CD4-positive, alpha-beta T cell treated with Interleukin-15 for 4 hours (primary cell): ENCODE results near the gene ADAMTS15.
"Not testable (repeated sequence)": the region's sequence is repeated elsewhere in the genome, so short reads cannot be mapped to it uniquely, and the experiment has no call there.

ENCODE experiments used
- DNase-seq: peaks from one replicate; pipeline ENCODE4 v3.0.0-alpha.2; 2020; ENCODE audit warnings: low spot score

The ADAMTS15 gene

GRCh38 chr11:130437848-130438247 lies 10.6 kb upstream of the ADAMTS15 start:
- DNase-seq: no peak

- DNase-seq: not testable (repeated sequence)
Measured at GRCh38 chr11:130438401-130439159, 9.9 kb upstream of the ADAMTS15 start.

- DNase-seq: no peak
Measured at GRCh38 chr11:130439160-130439519, 9.3 kb upstream of the ADAMTS15 start.

GRCh38 chr11:130439876-130440275 lies 8.6 kb upstream of the ADAMTS15 start:
- DNase-seq: no peak

GRCh38 chr11:130441719-130442118 lies 6.7 kb upstream of the ADAMTS15 start:
- no peak for DNase-seq

- no peak for DNase-seq
Measured at GRCh38 chr11:130442737-130443136, 5.7 kb upstream of the ADAMTS15 start.

- DNase-seq: no peak
Measured at GRCh38 chr11:130445788-130446187, 2.7 kb upstream of the ADAMTS15 start.

- DNase-seq: no peak
Measured at GRCh38 chr11:130448039-130448415, 418 bp upstream of the ADAMTS15 start.

GRCh38 chr11:130449310-130449990 lies 1.0 kb downstream of the ADAMTS15 start:
- no peak for DNase-seq

- DNase-seq: no peak
Measured at GRCh38 chr11:130449996-130450769, 1.7 kb downstream of the ADAMTS15 start.

GRCh38 chr11:130451231-130452019 lies 3.0 kb downstream of the ADAMTS15 start:
- DNase-seq: no peak

- no peak for DNase-seq
Measured at GRCh38 chr11:130452176-130452575, 3.7 kb downstream of the ADAMTS15 start.

- DNase-seq: no peak
Measured at GRCh38 chr11:130452940-130453339, 4.5 kb downstream of the ADAMTS15 start.

- DNase-seq: no peak
Measured at GRCh38 chr11:130454491-130455252, 6.2 kb downstream of the ADAMTS15 start.

- no peak for DNase-seq
Measured at GRCh38 chr11:130455483-130456127, 7.2 kb downstream of the ADAMTS15 start.

- no peak for DNase-seq
Measured at GRCh38 chr11:130456286-130456685, 7.8 kb downstream of the ADAMTS15 start.

- no peak for DNase-seq
Measured at GRCh38 chr11:130457623-130458409, 9.4 kb downstream of the ADAMTS15 start.

- DNase-seq: no peak
Measured at GRCh38 chr11:130458410-130458729, 9.9 kb downstream of the ADAMTS15 start.

GRCh38 chr11:130459521-130459920 lies 11.1 kb downstream of the ADAMTS15 start:
- no peak for DNase-seq
